ENCODE measurements around the gene CCDC24. TPM values are rescaled to one million over a fixed set of nuclear protein-coding genes. Genes with fewer than 3 reads are reported as not detected.
A peak's percentile ranks its signal among the peaks of the same experiment; 100 is the strongest.

CCDC24 gene
- 10 to 100 TPM; 12.4 to 18.2 (median 15.7) TPM for total RNA-seq

- DNase-seq, result peak; percentile 85 to 94 (median 92)
- H3K4me3 ChIP-seq, result peak within 1 kb of the TSS; percentile 52 to 81 (median 60)
- H3K27ac ChIP-seq, result peak within 1 kb of the TSS; percentile 61 to 82 (median 77)
- H3K36me3 ChIP-seq, result no peaks in the 10 kb centered on the region
- TF ChIP-seq CTCF (IDR thresholded peaks at IDR 0.05) (peak in 2 of 6 experiments; percentile 19 to 23), POLR2A (IDR thresholded peaks at IDR 0.05) (peak in 1 of 2 donors; percentile 44)
- H3K27me3 ChIP-seq, result no peaks in the 10 kb centered on the region
- H3K4me1 ChIP-seq, result peaks cover 0 to 17% (median 4%) of the 10 kb centered on the region in 4 donors
- no peaks in the 10 kb centered on the region for H3K9me3 ChIP-seq
These were observed at the start of gene CCDC24 for GRCh38 chr1:43991476-43992231. CCDC24 (plus strand) TSS chr1:43991599; CDS start chr1:43991879, 280 bp downstream.

- no peak for TF ChIP-seq POLR2A (IDR thresholded peaks at IDR 0.05)
- TF ChIP-seq CTCF (IDR thresholded peaks at IDR 0.05), result no peak
- no peak for DNase-seq
- no peak overlapping the region for H3K27ac ChIP-seq
- H3K9me3 ChIP-seq, result no peaks in the 10 kb centered on the region
- peaks cover 0 to 11% (median 8%) of the 10 kb centered on the region in 4 donors for H3K4me1 ChIP-seq
- no peak overlapping the region for H3K4me3 ChIP-seq
- H3K27me3 ChIP-seq, result no peaks in the 10 kb centered on the region
- H3K36me3 ChIP-seq, result no peaks in the 10 kb centered on the region
These were observed 49.0 kb upstream of the CCDC24 start for GRCh38 chr1:43942411-43942810.

GRCh38 chr1:43944860-43945259 lies 46.5 kb upstream of the CCDC24 start:
- Histone ChIP-seq H3K27me3 (no peaks in the 10 kb centered on the region), H3K9me3 (no peaks in the 10 kb centered on the region), H3K36me3 (peaks cover 0 to 4% (median 0%) of the 10 kb centered on the region in 3 donors), H3K4me1 (peaks cover 5 to 27% (median 13%) of the 10 kb centered on the region in 4 donors), H3K4me3 (no peak overlapping the region), H3K27ac (no peak overlapping the region)
- no peak for DNase-seq
- TF ChIP-seq POLR2A (IDR thresholded peaks at IDR 0.05) (no peak), CTCF (IDR thresholded peaks at IDR 0.05) (no peak)

- Histone ChIP-seq H3K27me3 (no peaks in the 10 kb centered on the region), H3K9me3 (no peaks in the 10 kb centered on the region), H3K27ac (peak overlapping the region; percentile 93 to 96 (median 96)), H3K4me1 (peaks cover 5 to 27% (median 13%) of the 10 kb centered on the region in 4 donors), H3K36me3 (peaks cover 0 to 13% (median 0%) of the 10 kb centered on the region in 3 donors), H3K4me3 (peak overlapping the region; percentile 48 to 76 (median 74))
- TF ChIP-seq CTCF (IDR thresholded peaks at IDR 0.05) (no peak), POLR2A (IDR thresholded peaks at IDR 0.05) (no peak)
- DNase-seq, result no peak
These were observed 45.6 kb upstream of the CCDC24 start for GRCh38 chr1:43945674-43946235.

GRCh38 chr1:43946236-43947060 lies 45.0 kb upstream of the CCDC24 start, which contains the start of gene IPO13:
IPO13 (plus strand) TSS chr1:43946950; CDS start chr1:43947601, 651 bp downstream.
- Histone ChIP-seq H3K27ac (peak within 1 kb of the TSS; percentile 93 to 96 (median 96)), H3K4me3 (peak within 1 kb of the TSS; percentile 48 to 76 (median 74)), H3K36me3 (peaks cover 0 to 14% (median 0%) of the 10 kb centered on the region in 3 donors), H3K27me3 (no peaks in the 10 kb centered on the region), H3K9me3 (no peaks in the 10 kb centered on the region), H3K4me1 (peaks cover 5 to 27% (median 13%) of the 10 kb centered on the region in 4 donors)
- TF ChIP-seq POLR2A (IDR thresholded peaks at IDR 0.05) (peak; percentile 64 to 79), CTCF (IDR thresholded peaks at IDR 0.05) (peak; percentile 76 to 87 (median 84))
- peak; percentile 93 to 98 (median 98) for DNase-seq

Measured in Peyer's patch (tissue), 4 donors.